Neural cell (in vitro differentiated cells): ENCODE data around the gene DNER.

Source experiments
- EP300 ChIP-seq: fragments of 450-650 bp; conservative IDR thresholded peaks from 2 replicates; pipeline ENCODE4 v1.6.1; 2014; ENCODE audit warnings: antibody characterized with exemption, mild to moderate bottlenecking, moderate library complexity; ENCODE audit not compliant: poor library complexity, severe bottlenecking
- EZH2 ChIP-seq: fragments of 200-600, 300-800 bp; shearing (Covaris generic), sonication (generic); IDR thresholded peaks from 2 replicates; pipeline ENCODE4 v1.6.1; 2014; ENCODE audit warnings: antibody characterized with exemption, low read length, borderline replicate concordance, mild to moderate bottlenecking; ENCODE audit not compliant: insufficient read depth, poor library complexity, severe bottlenecking
- POLR2AphosphoS5 ChIP-seq: IDR thresholded peaks from 2 replicates; pipeline ENCODE4 v1.6.1; 2012
- RAD21 ChIP-seq: fragments of 450-650 bp; conservative IDR thresholded peaks from 2 replicates; pipeline ENCODE4 v1.6.1; 2014; ENCODE audit warnings: antibody characterized with exemption, mild to moderate bottlenecking, moderate library complexity
- SMC3 ChIP-seq: fragments of 450-650 bp; conservative IDR thresholded peaks from 2 replicates; pipeline ENCODE4 v1.6.1; 2014; ENCODE audit warnings: antibody characterized with exemption, mild to moderate bottlenecking, moderate library complexity; ENCODE audit not compliant: poor library complexity
- TAF1 ChIP-seq: IDR thresholded peaks from 2 replicates; pipeline ENCODE4 v1.6.1; 2012; ENCODE audit warnings: low read depth
- TF ChIP-seq, protein P1 (sequence below): fragments of 450-650 bp; IDR thresholded peaks from 2 replicates; pipeline ENCODE4 v1.5.1; 2014; ENCODE audit warnings: antibody characterized with exemption, mild to moderate bottlenecking, moderate library complexity; ENCODE audit not compliant: poor library complexity, severe bottlenecking
- TF ChIP-seq, protein P2 (sequence below): IDR thresholded peaks from 2 replicates; pipeline ENCODE4 v1.6.1; 2012; ENCODE audit warnings: borderline replicate concordance

DNA sequence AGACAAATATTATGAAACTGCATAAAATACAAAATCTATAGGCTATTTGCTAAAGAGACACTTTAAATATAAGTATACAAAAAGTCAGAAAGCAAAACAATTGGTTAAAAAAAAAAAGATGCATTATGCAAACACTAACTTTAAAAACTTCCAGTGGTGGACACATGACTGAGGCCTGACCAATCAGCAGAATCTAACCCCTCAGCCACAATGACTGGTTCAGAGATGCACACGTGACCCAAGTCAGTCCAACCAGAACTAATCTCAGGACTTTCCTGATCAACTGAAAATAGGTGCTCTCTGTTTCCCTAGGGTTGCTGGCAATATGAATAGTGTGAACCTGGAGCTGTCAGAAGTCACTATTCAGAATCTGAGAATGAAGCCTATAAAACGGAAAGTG lies 22.7 kb downstream of the DNER start:
- TF ChIP-seq, protein P1, sequence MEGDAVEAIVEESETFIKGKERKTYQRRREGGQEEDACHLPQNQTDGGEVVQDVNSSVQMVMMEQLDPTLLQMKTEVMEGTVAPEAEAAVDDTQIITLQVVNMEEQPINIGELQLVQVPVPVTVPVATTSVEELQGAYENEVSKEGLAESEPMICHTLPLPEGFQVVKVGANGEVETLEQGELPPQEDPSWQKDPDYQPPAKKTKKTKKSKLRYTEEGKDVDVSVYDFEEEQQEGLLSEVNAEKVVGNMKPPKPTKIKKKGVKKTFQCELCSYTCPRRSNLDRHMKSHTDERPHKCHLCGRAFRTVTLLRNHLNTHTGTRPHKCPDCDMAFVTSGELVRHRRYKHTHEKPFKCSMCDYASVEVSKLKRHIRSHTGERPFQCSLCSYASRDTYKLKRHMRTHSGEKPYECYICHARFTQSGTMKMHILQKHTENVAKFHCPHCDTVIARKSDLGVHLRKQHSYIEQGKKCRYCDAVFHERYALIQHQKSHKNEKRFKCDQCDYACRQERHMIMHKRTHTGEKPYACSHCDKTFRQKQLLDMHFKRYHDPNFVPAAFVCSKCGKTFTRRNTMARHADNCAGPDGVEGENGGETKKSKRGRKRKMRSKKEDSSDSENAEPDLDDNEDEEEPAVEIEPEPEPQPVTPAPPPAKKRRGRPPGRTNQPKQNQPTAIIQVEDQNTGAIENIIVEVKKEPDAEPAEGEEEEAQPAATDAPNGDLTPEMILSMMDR = no peak
- TF ChIP-seq SMC3 (no peak), POLR2AphosphoS5 (no peak), EP300 (no peak), EZH2 (no peak), RAD21 (no peak), TAF1 (no peak)
- TF ChIP-seq, protein P2, sequence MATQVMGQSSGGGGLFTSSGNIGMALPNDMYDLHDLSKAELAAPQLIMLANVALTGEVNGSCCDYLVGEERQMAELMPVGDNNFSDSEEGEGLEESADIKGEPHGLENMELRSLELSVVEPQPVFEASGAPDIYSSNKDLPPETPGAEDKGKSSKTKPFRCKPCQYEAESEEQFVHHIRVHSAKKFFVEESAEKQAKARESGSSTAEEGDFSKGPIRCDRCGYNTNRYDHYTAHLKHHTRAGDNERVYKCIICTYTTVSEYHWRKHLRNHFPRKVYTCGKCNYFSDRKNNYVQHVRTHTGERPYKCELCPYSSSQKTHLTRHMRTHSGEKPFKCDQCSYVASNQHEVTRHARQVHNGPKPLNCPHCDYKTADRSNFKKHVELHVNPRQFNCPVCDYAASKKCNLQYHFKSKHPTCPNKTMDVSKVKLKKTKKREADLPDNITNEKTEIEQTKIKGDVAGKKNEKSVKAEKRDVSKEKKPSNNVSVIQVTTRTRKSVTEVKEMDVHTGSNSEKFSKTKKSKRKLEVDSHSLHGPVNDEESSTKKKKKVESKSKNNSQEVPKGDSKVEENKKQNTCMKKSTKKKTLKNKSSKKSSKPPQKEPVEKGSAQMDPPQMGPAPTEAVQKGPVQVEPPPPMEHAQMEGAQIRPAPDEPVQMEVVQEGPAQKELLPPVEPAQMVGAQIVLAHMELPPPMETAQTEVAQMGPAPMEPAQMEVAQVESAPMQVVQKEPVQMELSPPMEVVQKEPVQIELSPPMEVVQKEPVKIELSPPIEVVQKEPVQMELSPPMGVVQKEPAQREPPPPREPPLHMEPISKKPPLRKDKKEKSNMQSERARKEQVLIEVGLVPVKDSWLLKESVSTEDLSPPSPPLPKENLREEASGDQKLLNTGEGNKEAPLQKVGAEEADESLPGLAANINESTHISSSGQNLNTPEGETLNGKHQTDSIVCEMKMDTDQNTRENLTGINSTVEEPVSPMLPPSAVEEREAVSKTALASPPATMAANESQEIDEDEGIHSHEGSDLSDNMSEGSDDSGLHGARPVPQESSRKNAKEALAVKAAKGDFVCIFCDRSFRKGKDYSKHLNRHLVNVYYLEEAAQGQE = no peak
